Pons (tissue), 1 donor: ENCODE data around the gene GP1BA.
A peak's percentile ranks its signal among the peaks of the same experiment; 100 is the strongest.

Source experiments
- DNase-seq: peaks from one replicate; pipeline ENCODE4 v3.0.0-alpha.2; 2016; ENCODE audit warnings: low spot score

GP1BA gene

GRCh38 chr17:4938688-4939545 is 6.8 kb downstream of the GP1BA start:
- DNase-seq = no peak

DNA sequence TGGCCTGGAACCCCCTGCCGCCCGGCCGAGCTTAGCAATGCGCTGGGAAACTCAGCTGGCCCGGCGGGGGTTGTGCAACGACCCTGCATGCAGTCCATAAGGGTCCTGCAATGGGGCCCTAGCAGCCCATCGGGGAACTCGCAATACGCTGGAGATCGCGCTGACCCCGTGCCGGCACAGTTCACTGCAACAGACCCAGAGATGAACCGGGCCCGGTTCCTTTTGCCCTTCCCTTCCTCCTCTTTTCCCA is 7.4 kb downstream of the GP1BA start:
- DNase-seq = no peak

GRCh38 chr17:4939796-4940554 is 7.9 kb downstream of the GP1BA start, which contains the start of the genes RNF167 and SLC25A11:
RNF167 (plus strand) TSS chr17:4940268; CDS start chr17:4940910, 642 bp downstream.
SLC25A11 (minus strand) TSS chr17:4940046; CDS start chr17:4939910, 136 bp downstream.
- DNase-seq = peak; percentile 100

DNA sequence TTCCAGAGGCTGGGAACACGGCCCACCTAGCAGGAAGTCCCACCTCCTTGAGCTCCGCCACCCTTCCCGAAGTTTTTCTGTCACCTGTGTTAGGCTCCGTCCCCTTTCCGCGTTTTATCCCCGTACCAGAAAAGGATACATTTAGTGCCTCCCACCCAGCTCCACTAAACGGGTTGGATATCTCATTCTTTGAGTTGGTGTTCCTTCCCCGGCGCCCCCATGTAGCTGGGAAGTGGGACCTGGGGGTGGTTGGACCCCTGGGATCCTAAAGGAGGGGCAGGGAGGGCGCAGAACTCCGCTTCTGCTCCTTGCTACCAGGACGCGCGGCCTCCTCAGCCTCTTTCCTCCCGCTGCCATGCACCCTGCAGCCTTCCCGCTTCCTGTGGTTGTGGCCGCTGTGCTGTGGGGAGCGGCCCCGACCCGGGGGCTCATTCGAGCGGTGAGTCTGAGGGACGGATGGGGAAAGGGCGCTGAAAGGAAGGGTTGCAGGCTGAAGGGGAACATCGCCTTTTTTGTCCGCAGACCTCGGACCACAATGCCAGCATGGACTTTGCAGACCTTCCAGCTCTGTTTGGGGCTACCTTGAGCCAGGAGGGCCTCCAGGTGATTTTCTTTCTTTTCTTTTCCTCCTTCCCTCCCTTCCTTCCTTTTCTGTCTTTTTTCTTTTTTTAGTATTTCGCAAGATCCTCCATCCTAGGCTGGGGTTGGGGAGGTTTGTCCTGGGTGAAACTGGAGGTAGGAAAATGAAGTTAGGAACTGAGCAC is 8.7 kb downstream of the GP1BA start:
- DNase-seq = no peak

DNA sequence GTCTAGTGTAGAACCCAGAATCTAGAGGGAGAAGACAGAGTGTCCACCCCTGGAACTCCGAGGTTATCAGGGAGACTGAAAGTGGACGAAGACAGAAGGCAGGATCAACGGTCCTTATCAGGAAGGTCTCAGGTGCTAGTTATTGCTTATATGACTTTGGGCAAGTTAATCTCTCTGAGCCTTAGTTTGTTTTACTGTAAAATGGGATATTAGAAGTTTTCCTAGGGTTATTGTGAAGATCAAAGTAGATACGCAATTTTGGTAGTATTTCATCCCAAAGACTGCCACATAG is 9.2 kb downstream of the GP1BA start:
- DNase-seq = no peak

GRCh38 chr17:4942760-4943508 is 10.9 kb downstream of the GP1BA start:
- no peak for DNase-seq

- DNase-seq = no peak
Observed at GRCh38 chr17:4944163-4944553, 12.1 kb downstream of the GP1BA start.

DNA sequence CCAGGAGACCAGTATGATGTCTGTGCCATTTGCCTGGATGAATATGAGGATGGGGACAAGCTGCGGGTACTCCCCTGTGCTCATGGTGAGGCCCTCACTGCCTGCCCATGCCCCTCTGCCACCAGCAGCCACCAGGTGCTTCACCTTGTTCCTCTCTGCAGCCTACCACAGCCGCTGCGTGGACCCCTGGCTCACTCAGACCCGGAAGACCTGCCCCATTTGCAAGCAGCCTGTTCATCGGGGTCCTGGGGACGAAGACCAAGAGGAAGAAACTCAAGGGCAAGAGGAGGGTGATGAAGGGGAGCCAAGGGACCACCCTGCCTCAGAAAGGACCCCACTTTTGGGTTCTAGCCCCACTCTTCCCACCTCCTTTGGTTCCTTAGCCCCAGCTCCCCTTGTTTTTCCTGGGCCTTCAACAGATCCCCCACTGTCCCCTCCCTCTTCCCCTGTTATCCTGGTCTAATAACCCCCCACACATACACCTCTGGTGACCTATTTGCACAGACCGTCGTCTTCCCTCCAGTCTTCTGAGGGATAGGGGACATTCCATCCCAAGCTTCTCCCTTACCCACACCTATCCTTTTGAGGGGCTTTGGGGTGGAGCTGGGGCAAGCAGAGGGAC is 12.6 kb downstream of the GP1BA start:
- DNase-seq = no peak

GRCh38 chr17:4945176-4945943 is 13.3 kb downstream of the GP1BA start:
- DNase-seq = peak; percentile 36

- DNase-seq = no peak
Observed at GRCh38 chr17:4945944-4946280, 13.8 kb downstream of the GP1BA start.

DNA sequence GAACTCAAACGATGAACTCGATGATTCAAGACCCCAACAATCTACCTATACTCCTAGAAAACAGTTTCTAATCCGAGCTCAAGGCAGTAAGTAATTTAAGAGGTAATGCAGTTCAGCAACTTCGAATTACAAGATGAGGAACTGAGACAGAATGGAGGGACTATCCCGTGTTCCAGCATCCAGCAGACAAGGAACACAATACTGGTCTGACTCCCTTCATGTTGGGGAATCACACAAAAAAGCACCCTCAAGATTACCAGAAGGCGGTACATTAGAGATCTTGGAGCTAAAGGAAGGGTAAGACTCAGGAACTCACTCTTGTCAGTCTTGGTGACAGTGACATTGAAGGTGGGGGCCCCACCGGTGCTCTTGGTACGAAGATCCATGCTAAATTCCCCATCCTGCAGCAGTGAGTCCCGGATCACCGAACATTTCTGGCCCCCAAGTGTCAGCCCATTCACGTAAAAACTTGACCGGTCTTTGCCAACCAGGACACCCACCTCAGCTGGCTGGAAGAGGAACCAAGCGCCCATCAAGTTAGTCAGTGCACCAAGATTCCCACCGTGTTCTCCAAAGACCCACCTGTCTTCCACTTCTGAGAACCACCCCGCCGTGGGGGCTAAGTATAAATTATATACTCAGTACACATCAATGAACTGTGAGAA is 14.4 kb downstream of the GP1BA start:
- DNase-seq = no peak

GRCh38 chr17:4947010-4947410 is 14.9 kb downstream of the GP1BA start:
- no peak for DNase-seq

- DNase-seq = no peak
Observed at GRCh38 chr17:4947411-4948165, 15.5 kb downstream of the GP1BA start.

DNA sequence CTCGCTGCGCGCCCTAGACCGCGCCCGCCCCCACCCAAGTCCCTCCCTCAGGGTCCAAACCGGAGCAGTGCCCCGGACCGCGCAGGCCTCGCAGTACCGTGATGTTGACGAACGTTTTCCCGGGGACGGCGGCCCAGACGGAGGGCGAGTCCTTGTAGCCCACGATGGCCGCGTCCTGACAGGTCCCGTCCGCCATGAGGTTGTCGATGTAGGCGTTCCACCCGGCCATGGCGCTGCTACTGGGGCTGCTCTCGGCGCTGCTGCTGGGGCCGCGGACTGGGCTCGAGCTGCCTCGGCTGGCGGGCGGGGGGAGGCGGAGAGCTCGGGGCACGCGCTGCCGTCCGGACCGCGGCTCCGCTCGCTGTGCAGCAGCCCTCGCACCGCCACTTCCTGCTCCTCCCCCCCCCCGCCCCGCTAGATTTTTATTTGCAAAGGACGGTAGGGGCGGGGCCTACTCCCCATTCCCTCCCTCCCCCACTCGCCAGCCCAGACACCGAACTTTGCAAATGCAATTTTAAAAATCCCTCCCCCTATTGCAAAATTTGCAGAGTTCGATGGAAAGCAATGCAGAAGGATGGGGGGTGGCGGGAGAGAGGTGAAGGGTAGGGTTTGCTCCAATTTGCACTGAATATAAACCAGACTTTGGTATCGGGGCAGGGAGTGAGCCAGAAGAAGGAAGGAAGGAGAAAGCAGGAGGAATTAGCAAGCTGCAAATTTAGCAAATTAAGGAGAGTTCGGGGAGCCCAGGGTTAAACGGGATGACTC is 16.3 kb downstream of the GP1BA start, which contains the start of gene PFN1:
Gene PFN1, minus strand, starts transcription at position 365 of the 765 bp plus-strand sequence. Its CDS starts 136 bp downstream, at position 229.
- peak; percentile 86 for DNase-seq

GRCh38 chr17:4948931-4949320 is 16.8 kb downstream of the GP1BA start:
- DNase-seq = peak; percentile 84

- peak; percentile 53 for DNase-seq
Observed at GRCh38 chr17:4949321-4950074, 17.4 kb downstream of the GP1BA start.

DNA sequence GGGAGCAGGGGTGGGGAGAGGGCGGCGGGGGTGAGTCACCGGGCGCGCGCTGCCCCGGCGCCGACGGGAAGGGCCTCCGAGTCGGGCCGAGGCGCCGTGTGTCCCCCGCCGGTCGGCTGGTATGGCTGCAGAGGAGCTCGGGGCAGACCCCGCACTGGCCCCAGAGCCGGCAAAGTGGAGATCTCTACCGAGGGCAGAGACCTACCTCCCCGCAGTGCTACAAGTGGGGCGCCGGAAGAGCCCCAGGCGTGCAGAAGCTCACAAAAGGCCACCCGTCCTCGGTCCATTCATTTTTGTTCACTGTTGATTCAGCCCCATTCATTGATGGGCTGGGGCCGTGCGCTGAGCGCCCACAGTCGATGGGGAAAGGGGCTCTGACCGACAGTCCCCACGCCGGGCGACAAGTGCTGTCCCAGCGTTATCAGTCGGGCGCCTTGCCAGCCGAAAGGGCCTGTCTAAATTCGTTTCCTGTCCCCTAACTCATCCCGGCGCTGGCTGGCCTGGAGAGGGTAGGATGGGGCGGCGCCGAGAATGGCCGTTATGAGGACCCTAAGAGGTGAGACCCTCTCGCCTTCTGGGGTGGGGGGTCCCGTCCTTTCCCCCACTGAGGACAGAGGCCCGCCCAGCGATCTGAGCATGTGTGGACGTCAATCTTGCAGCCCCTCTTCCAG is 18.1 kb downstream of the GP1BA start:
- no peak for DNase-seq
